CD4-positive, alpha-beta memory T cell (primary cell): ENCODE measurements around the gene ERC1. TPM values are rescaled to one million over a fixed set of nuclear protein-coding genes. Genes with fewer than 3 reads are reported as not detected.

Experiments
- CTCF ChIA-PET: fragments of 350-600 bp; sonication (Branson Sonifier 250); formaldehyde crosslinking; loops from one replicate; lab custom pipeline; 2021; ENCODE audit warnings: inconsistent platforms; ENCODE audit not compliant: partially characterized antibody; lab: Charles Lee
- POLR2A ChIA-PET: fragments of 350-600 bp; sonication (Branson Sonifier 250); formaldehyde crosslinking; loops from one replicate; lab custom pipeline; 2021; ENCODE audit not compliant: partially characterized antibody; lab: Charles Lee
- DNase-seq, 5 donors: peaks; one replicate each; pipeline versions ENCODE4 v3.0.0 to v3.0.0-alpha.2; 2020 to 2022; ENCODE audit warnings: mixed read lengths in 1 of 5
- H3K27ac ChIP-seq: one replicate; pipeline ENCODE4 v1.7.0; 2013; ENCODE audit warnings: low read depth, low read length
- H3K27me3 ChIP-seq: 2 replicates; pipeline ENCODE4 v1.7.0; 2013; ENCODE audit warnings: mild to moderate bottlenecking, low read length, moderate library complexity; ENCODE audit not compliant: insufficient read depth
- H3K36me3 ChIP-seq: 2 replicates; pipeline ENCODE4 v1.7.0; 2013; ENCODE audit warnings: mild to moderate bottlenecking, low read length, moderate library complexity; ENCODE audit not compliant: insufficient read depth
- H3K4me1 ChIP-seq: 2 replicates; pipeline ENCODE4 v1.7.0; 2013; ENCODE audit warnings: mild to moderate bottlenecking, low read length, moderate library complexity; ENCODE audit not compliant: insufficient read depth
- H3K4me3 ChIP-seq, 2 donors: one replicate each; pipeline ENCODE4 v1.7.0; 2013; ENCODE audit warnings: low read length in 2 of 2, mild to moderate bottlenecking in 1 of 2
- H3K9me3 ChIP-seq, 2 donors: one replicate each; pipeline ENCODE4 v1.7.0; 2013; ENCODE audit warnings: low read length in 2 of 2, control low read depth in 1 of 2; ENCODE audit not compliant: control insufficient read depth in 1 of 2
- H3K27ac Mint-ChIP-seq, 7 donors: one replicate each; pipeline ENCODE4 v1.8.0; 2020 to 2021; ENCODE audit warnings: mixed read lengths in 7 of 7, mild to moderate bottlenecking in 6 of 7, inconsistent platforms in 3 of 7, moderate library complexity in 3 of 7
- H3K27me3 Mint-ChIP-seq, 2 donors: one replicate each; pipeline ENCODE4 v1.8.0; 2020 to 2021; ENCODE audit warnings: mixed read lengths in 2 of 2
- H3K36me3 Mint-ChIP-seq, 2 donors: one replicate each; pipeline ENCODE4 v1.8.0; 2020 to 2021; ENCODE audit warnings: mixed read lengths in 2 of 2, inconsistent platforms in 1 of 2, mild to moderate bottlenecking in 1 of 2
- H3K4me1 Mint-ChIP-seq, 4 donors: one replicate each; pipeline ENCODE4 v1.8.0; 2020 to 2021; ENCODE audit warnings: mixed read lengths in 4 of 4, mild to moderate bottlenecking in 1 of 4
- H3K4me3 Mint-ChIP-seq, 8 donors: one replicate each; pipeline ENCODE4 v1.8.0; 2020 to 2021; ENCODE audit warnings: mixed read lengths in 8 of 8, mild to moderate bottlenecking in 7 of 8, moderate library complexity in 6 of 8, inconsistent platforms in 3 of 8
- H3K9me3 Mint-ChIP-seq, 8 donors: one replicate each; pipeline ENCODE4 v1.8.0; 2020 to 2021; ENCODE audit warnings: mixed read lengths in 8 of 8, mild to moderate bottlenecking in 5 of 8, inconsistent platforms in 3 of 8, moderate library complexity in 1 of 8
- intact Hi-C: fragments of 100-400 bp; cut with micrococcal nuclease; formaldehyde crosslinking; loops from one replicate; pipeline ENCODE4 v1.15.1; 2023
- polyA plus RNA-seq, 2 donors: library from polyadenylated mRNA; unstranded; fragments of 300-500 nt; fragmentation: Illumina TruSeq; gene quantifications; one replicate each; pipeline ENCODE4 v1.2.3, GENCODE V29; 2021
- total RNA-seq, 2 experiments: library from RNA; stranded (reverse); gene quantifications; one replicate each; pipeline ENCODE4 v1.2.3, GENCODE V29; 2021

The ERC1 gene
- total and polyA plus RNA-seq, 4 experiments from 2014 or later, result 4.0 to 41.7 (median 28.7) TPM

GRCh38 chr12:1102115-1102514 lies 111.1 kb downstream of the ERC1 start:
- Histone ChIP-seq H3K4me3 (no peak overlapping the region), H3K4me1 (no peaks in the 10 kb centered on the region), H3K36me3 (no peaks in the 10 kb centered on the region), H3K9me3 (no peaks in the 10 kb centered on the region), H3K27me3 (no peaks in the 10 kb centered on the region), H3K27ac (no peak overlapping the region)
- H3K27me3 Mint-ChIP-seq, result no peaks in the 10 kb centered on the region
- CTCF ChIA-PET, result interaction anchor here (1.0 kb wide), 1 partner anchor 9 kb away, joined by 5 read pairs; no protein-coding TSS in a partner anchor
- intact Hi-C loops, result no loop called here
- H3K4me1 Mint-ChIP-seq, result peaks cover 10 to 26% (median 15%) of the 10 kb centered on the region in 4 donors
- no peak overlapping the region for H3K27ac Mint-ChIP-seq
- H3K9me3 Mint-ChIP-seq, result no peaks in the 10 kb centered on the region
- DNase-seq, result no peak
- POLR2A ChIA-PET, result no interaction called here
- peaks cover 2 to 9% of the 10 kb centered on the region in 2 donors for H3K36me3 Mint-ChIP-seq
- no peak overlapping the region for H3K4me3 Mint-ChIP-seq

- H3K27ac ChIP-seq, result no peak overlapping the region
- H3K27me3 ChIP-seq, result no peaks in the 10 kb centered on the region
- Mint-ChIP-seq H3K9me3 (no peaks in the 10 kb centered on the region), H3K4me1 (peaks cover 10 to 31% (median 16%) of the 10 kb centered on the region in 4 donors), H3K4me3 (no peak overlapping the region), H3K36me3 (peaks cover 5 to 9% of the 10 kb centered on the region in 2 donors), H3K27ac (peak overlapping the region in 1 of 7 donors; percentile 28), H3K27me3 (no peaks in the 10 kb centered on the region)
- H3K36me3 ChIP-seq, result no peaks in the 10 kb centered on the region
- no peak overlapping the region for H3K4me3 ChIP-seq
- ChIA-PET POLR2A (no interaction called here), CTCF (interaction anchor here (0.9 to 2.3 kb wide), 2 partner anchors 10 to 369 kb away, joined by 3 to 11 read pairs; no protein-coding TSS in a partner anchor)
- DNase-seq, result no peak
- intact Hi-C loops, result no loop called here
- H3K9me3 ChIP-seq, result no peaks in the 10 kb centered on the region
- no peaks in the 10 kb centered on the region for H3K4me1 ChIP-seq
Observed at GRCh38 chr12:1102791-1103450, 111.9 kb downstream of the ERC1 start.

- POLR2A ChIA-PET, result interaction anchor here (0.6 kb wide), 1 partner anchor 15 kb away, joined by 3 read pairs; no protein-coding TSS in a partner anchor
- H3K4me3 Mint-ChIP-seq, result peak overlapping the region in 1 of 8 donors; percentile 15
Observed at GRCh38 chr12:1103632-1104031, 112.6 kb downstream of the ERC1 start.

GRCh38 chr12:1104088-1104800 lies 113.2 kb downstream of the ERC1 start:
- H3K9me3 Mint-ChIP-seq, result no peaks in the 10 kb centered on the region
- peaks cover 7 to 9% of the 10 kb centered on the region in 2 donors for H3K36me3 Mint-ChIP-seq
- no peaks in the 10 kb centered on the region for H3K9me3 ChIP-seq
- H3K4me1 ChIP-seq, result no peaks in the 10 kb centered on the region
- ChIA-PET POLR2A (interaction anchor here (0.6 kb wide), 2 partner anchors 14 to 785 kb away, joined by 3 read pairs; no protein-coding TSS in a partner anchor), CTCF (interaction anchor here (0.9 to 2.7 kb wide), 5 partner anchors 10 to 479 kb away, joined by 3 to 22 read pairs (median 7); no protein-coding TSS in a partner anchor)
- H3K4me1 Mint-ChIP-seq, result peaks cover 5 to 23% (median 13%) of the 10 kb centered on the region in 4 donors
- no peak overlapping the region for H3K27ac ChIP-seq
- H3K27ac Mint-ChIP-seq, result peak overlapping the region in 1 of 7 donors; percentile 40
- no peaks in the 10 kb centered on the region for H3K27me3 ChIP-seq
- no peak overlapping the region for H3K4me3 ChIP-seq
- no peak for DNase-seq
- no peaks in the 10 kb centered on the region for H3K27me3 Mint-ChIP-seq
- no peak overlapping the region for H3K4me3 Mint-ChIP-seq
- intact Hi-C loops, result no loop called here
- H3K36me3 ChIP-seq, result no peaks in the 10 kb centered on the region

More at GRCh38 chr12:1103632-1104031, 112.6 kb downstream of the ERC1 start:
- no peak for DNase-seq
- Histone ChIP-seq H3K27me3 (no peaks in the 10 kb centered on the region), H3K4me3 (no peak overlapping the region), H3K36me3 (no peaks in the 10 kb centered on the region), H3K27ac (no peak overlapping the region), H3K4me1 (no peaks in the 10 kb centered on the region), H3K9me3 (no peaks in the 10 kb centered on the region)
- H3K27me3 Mint-ChIP-seq, result no peaks in the 10 kb centered on the region
- H3K27ac Mint-ChIP-seq, result peak overlapping the region in 2 of 7 donors; percentile 7 to 40
- peaks cover 5 to 9% of the 10 kb centered on the region in 2 donors for H3K36me3 Mint-ChIP-seq
- intact Hi-C loops, result no loop called here
- no peaks in the 10 kb centered on the region for H3K9me3 Mint-ChIP-seq
- H3K4me1 Mint-ChIP-seq, result peaks cover 5 to 27% (median 16%) of the 10 kb centered on the region in 4 donors
- CTCF ChIA-PET, result interaction anchor here (0.9 to 2.7 kb wide), 3 partner anchors 11 to 368 kb away, joined by 3 to 22 read pairs (median 11); no protein-coding TSS in a partner anchor

GRCh38 chr12:1107669-1108068 lies 116.6 kb downstream of the ERC1 start:
- ChIA-PET CTCF (interaction anchor here (2.1 kb wide), 1 partner anchor 10 kb away, joined by 16 read pairs; no protein-coding TSS in a partner anchor), POLR2A (no interaction called here)
- H3K4me3 ChIP-seq, result no peak overlapping the region
- no peaks in the 10 kb centered on the region for H3K9me3 ChIP-seq
- no peak for DNase-seq
- no peak overlapping the region for H3K27ac ChIP-seq
- no peaks in the 10 kb centered on the region for H3K27me3 ChIP-seq
- Mint-ChIP-seq H3K27ac (peak overlapping the region in 4 of 7 donors; percentile 4 to 74 (median 17)), H3K27me3 (no peaks in the 10 kb centered on the region), H3K4me3 (no peak overlapping the region), H3K4me1 (peaks cover 5 to 17% (median 8%) of the 10 kb centered on the region in 4 donors), H3K36me3 (peaks cover 14 to 22% of the 10 kb centered on the region in 2 donors), H3K9me3 (no peaks in the 10 kb centered on the region)
- no peaks in the 10 kb centered on the region for H3K4me1 ChIP-seq
- peaks cover 4% of the 10 kb centered on the region for H3K36me3 ChIP-seq
- intact Hi-C loops, result no loop called here

GRCh38 chr12:1108276-1108675 lies 117.3 kb downstream of the ERC1 start:
- ChIA-PET POLR2A (no interaction called here), CTCF (interaction anchor here (1.0 to 2.1 kb wide), 3 partner anchors 10 to 498 kb away, joined by 3 to 16 read pairs (median 4); no protein-coding TSS in a partner anchor)
- H3K27ac Mint-ChIP-seq, result peak overlapping the region in 1 of 7 donors; percentile 7
- no peak overlapping the region for H3K27ac ChIP-seq
- intact Hi-C loops, result no loop called here
- no peaks in the 10 kb centered on the region for H3K27me3 ChIP-seq
- no peaks in the 10 kb centered on the region for H3K9me3 ChIP-seq
- DNase-seq, result no peak
- H3K9me3 Mint-ChIP-seq, result no peaks in the 10 kb centered on the region
- H3K4me3 Mint-ChIP-seq, result no peak overlapping the region
- peaks cover 4% of the 10 kb centered on the region for H3K36me3 ChIP-seq
- no peak overlapping the region for H3K4me3 ChIP-seq
- H3K36me3 Mint-ChIP-seq, result peaks cover 13 to 22% of the 10 kb centered on the region in 2 donors
- no peaks in the 10 kb centered on the region for H3K27me3 Mint-ChIP-seq
- no peaks in the 10 kb centered on the region for H3K4me1 ChIP-seq
- peaks cover 4 to 12% (median 8%) of the 10 kb centered on the region in 4 donors for H3K4me1 Mint-ChIP-seq
